Psoas muscle (tissue), 8 donors: Measurements from ENCODE around the gene PHIP. TPM values are rescaled to one million over a fixed set of nuclear protein-coding genes. Genes with fewer than 3 reads are reported as not detected.

Experiments used
- ATAC-seq, 4 donors: fragments of 200-7000 bp; cut with Tn5 transposase; one replicate each; pipeline ENCODE4 v1.9.1; 2020; ENCODE audit warnings: moderate library complexity in 3 of 4, mild to moderate bottlenecking in 2 of 4
- DNase-seq, 2 donors: peaks; one replicate each; pipeline ENCODE4 v3.0.0-alpha.2; 2020
- H3K27ac ChIP-seq: fragments of 200-600 bp; one replicate; pipeline ENCODE4 v1.8.0; 2022
- H3K27me3 ChIP-seq, 3 donors: fragments of 200-600 bp in 1 of 3; one replicate each; pipeline versions ENCODE4 v1.6.1 to v1.8.0; 2013 to 2022; ENCODE audit warnings: low read length in 2 of 3, mild to moderate bottlenecking in 2 of 3, moderate library complexity in 1 of 3; ENCODE audit not compliant: insufficient read depth in 3 of 3
- H3K36me3 ChIP-seq, 2 donors: fragments of 200-600 bp in 1 of 2; one replicate each; pipeline versions ENCODE4 v1.6.1 to v1.8.0; 2013 to 2022; ENCODE audit warnings: low read depth in 1 of 2, mild to moderate bottlenecking in 1 of 2, moderate library complexity in 1 of 2; ENCODE audit not compliant: insufficient read depth in 1 of 2
- H3K4me1 ChIP-seq: fragments of 200-600 bp; one replicate; pipeline ENCODE4 v1.8.0; 2022
- H3K4me3 ChIP-seq: fragments of 200-600 bp; one replicate; pipeline ENCODE4 v1.8.0; 2022; ENCODE audit warnings: mild to moderate bottlenecking
- H3K9me3 ChIP-seq: fragments of 200-600 bp; one replicate; pipeline ENCODE4 v1.8.0; 2022
- CTCF ChIP-seq: fragments of 200-600 bp; IDR thresholded peaks from one replicate; pipeline ENCODE4 v1.8.0; 2022; ENCODE audit warnings: antibody characterized with exemption
- WGBS, 3 donors: extraction: QIAGEN DNeasy Blood & Tissue Kit; methylation state at CpG; one replicate each; pipeline versions ENCODE4 v1.1.6 to v1.1.7; 2013; 5-methylcytosine and 5-hydroxymethylcytosine counted together
- intact Hi-C, 2 donors: fragments of 100-400 bp; cut with DNase I; formaldehyde crosslinking; loops; one replicate each; pipeline versions ENCODE4 v1.11.0 to v1.14.2; 2022
- polyA plus RNA-seq, 3 donors: library from polyadenylated mRNA; stranded (reverse); fragments of 200-250 nt; gene quantifications; one replicate each; pipeline ENCODE4 v1.2.3, GENCODE V29; 2013
- total RNA-seq, 4 donors: library from RNA; stranded (reverse); fragmentation: NEBNext Ultra II Directional in 2 of 4; extraction: Animal tissue kit (Norgen Biotek cat#: 25700) in 2 of 4; gene quantifications; one replicate each; pipeline versions ENCODE4 v1.2.1 to v1.2.4, GENCODE V29; 2021 to 2023
- donor health status: healthy with polysubstance abuse.
- donor health status: DM: no; HTN: no; CAD: no; lungs with moderate emphysema.
- donor health status: Bipolar disorder and iron deficiency.
- donor health status: healthy.
- donor health status: DM: yes; HTN: yes; CAD: no.
- donor health status: DM: no; HTN: no; CAD: no.
- donor health status: DM: no; HTN: no; CAD: no.
- donor health status: DM: yes; HTN: yes; CAD: no.

Gene PHIP
- total and polyA plus RNA-seq, 7 donors = 3.1 to 15.3 (median 12.1) TPM

GRCh38 chr6:79079561-79080041, 1.5 kb upstream of the PHIP start:
- no peak for ATAC-seq
- 50 to 65% (median 53%) methylated on average over 2 of the region's 2 CpGs for WGBS, 3 donors
- intact Hi-C loops = loop anchor here (2.0 to 10.0 kb wide), 4 partner anchors 153 to 465 kb away; partner anchors contain the start of gene HMGN3 (in 1 of the 2)
- Histone ChIP-seq H3K9me3 (no peaks in the 10 kb centered on the region), H3K27ac (peak overlapping the region; percentile 97), H3K4me3 (peak overlapping the region; percentile 89), H3K36me3 (no peaks in the 10 kb centered on the region), H3K4me1 (peaks cover 16% of the 10 kb centered on the region), H3K27me3 (no peaks in the 10 kb centered on the region)
- TF ChIP-seq CTCF = no peak
- no peak for DNase-seq

GRCh38 chr6:79077715-79078074, 359 bp downstream of the PHIP start:
- Histone ChIP-seq H3K9me3 (no peaks in the 10 kb centered on the region), H3K4me3 (peak overlapping the region; percentile 89), H3K27ac (peak overlapping the region; percentile 97), H3K4me1 (peaks cover 33% of the 10 kb centered on the region), H3K27me3 (no peaks in the 10 kb centered on the region), H3K36me3 (no peaks in the 10 kb centered on the region)
- no peak for TF ChIP-seq CTCF
- 0 to 1% (median 1%) methylated on average over 13 to 49 of the region's 49 CpGs for WGBS, 3 donors
- DNase-seq = no peak
- intact Hi-C loops = loop anchor here (2.0 to 10.0 kb wide), 4 partner anchors 155 to 467 kb away; partner anchors contain the start of gene HMGN3 (in 1 of the 2)
- ATAC-seq = peak; percentile 31 to 49 (median 42)

GRCh38 chr6:79076782-79077641, 1.0 kb downstream of the PHIP start:
- Histone ChIP-seq H3K27me3 (no peaks in the 10 kb centered on the region), H3K9me3 (no peaks in the 10 kb centered on the region), H3K36me3 (no peaks in the 10 kb centered on the region), H3K27ac (peak overlapping the region; percentile 95), H3K4me1 (peaks cover 39% of the 10 kb centered on the region), H3K4me3 (peak overlapping the region; percentile 89)
- peak; percentile 94 to 96 for DNase-seq
- peak; percentile 85 to 91 (median 88) for ATAC-seq
- 1% methylated on average over 48 to 76 of the region's 79 CpGs for WGBS, 3 donors
- TF ChIP-seq CTCF = no peak
- intact Hi-C loops = loop anchor here (5.0 to 10.0 kb wide), 3 partner anchors 155 to 468 kb away; partner anchors contain the start of gene HMGN3 (in 1 of the 2)

- ATAC-seq (no peak), DNase-seq (no peak)
- no peaks in the 10 kb centered on the region for H3K36me3 ChIP-seq
- H3K27ac ChIP-seq = peak overlapping the region; percentile 95
- intact Hi-C loops = loop anchor here (5.0 to 10.0 kb wide), 3 partner anchors 156 to 469 kb away; partner anchors contain the start of gene HMGN3 (in 1 of the 2)
- H3K27me3 ChIP-seq = no peaks in the 10 kb centered on the region
- TF ChIP-seq CTCF = no peak
- peak overlapping the region; percentile 89 for H3K4me3 ChIP-seq
- WGBS, 3 donors = 6 to 13% (median 8%) methylated on average over 5 of the region's 5 CpGs
- H3K9me3 ChIP-seq = no peaks in the 10 kb centered on the region
- peaks cover 47% of the 10 kb centered on the region for H3K4me1 ChIP-seq
These were observed 1.9 kb downstream of the PHIP start for GRCh38 chr6:79076160-79076559.
